NK-92 (cell line): ENCODE results near the gene GPR52.
"Not testable (repeated sequence)": the region's sequence is repeated elsewhere in the genome, so short reads cannot be mapped to it uniquely, and the experiment has no call there.

Source experiments
- DNase-seq: peaks from one replicate; lab custom pipeline; 2025; ENCODE audit not compliant: unreplicated experiment; lab: John Stamatoyannopoulos, UW

Gene GPR52

GRCh38 chr1:174447866-174448530, at the start of gene GPR52:
Gene GPR52, plus strand, starts transcription at chr1:174447964. Its CDS starts 148 bp downstream, at chr1:174448112.
- DNase-seq: no peak

DNA sequence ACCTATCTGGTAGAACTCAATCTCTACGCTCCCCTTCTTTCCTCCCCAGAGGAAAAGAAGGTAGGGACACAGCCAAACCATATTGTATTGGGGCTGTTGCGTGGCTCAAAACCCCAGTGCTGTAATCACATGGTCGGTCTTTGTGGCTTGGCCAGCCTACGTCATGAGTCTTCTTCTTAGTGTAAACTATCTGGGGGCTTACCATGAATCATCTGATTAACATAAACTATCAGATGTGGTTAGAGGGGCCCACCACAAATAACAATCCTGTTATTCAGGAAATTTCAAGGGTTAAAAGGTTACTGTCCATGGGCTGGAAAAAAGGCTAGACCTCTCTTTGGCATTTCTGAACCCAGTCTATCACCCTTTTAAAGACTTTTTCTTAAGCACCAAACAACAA, 49.5 kb upstream of the GPR52 start:
- no peak for DNase-seq

GRCh38 chr1:174399211-174399610, 48.6 kb upstream of the GPR52 start:
- DNase-seq: no peak

DNA sequence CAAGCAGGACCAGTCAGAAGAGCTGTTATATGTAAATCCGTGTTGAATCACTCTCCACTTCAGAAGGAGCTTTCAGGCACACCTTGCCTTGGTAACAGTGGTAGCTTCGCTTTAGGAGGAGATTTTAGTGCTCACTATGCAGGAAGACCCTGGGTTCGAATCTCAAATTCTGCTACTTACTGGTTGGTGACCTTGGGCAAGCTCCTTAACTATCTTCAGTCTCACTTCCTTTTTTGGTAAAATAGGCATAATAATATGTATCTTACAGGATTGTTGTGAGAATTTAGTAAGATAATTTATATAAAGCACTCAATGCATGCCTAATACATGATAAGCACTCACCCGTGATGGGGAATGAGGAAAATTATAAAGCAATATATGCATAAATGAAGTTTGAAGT, 46.7 kb upstream of the GPR52 start:
- no peak for DNase-seq

DNA sequence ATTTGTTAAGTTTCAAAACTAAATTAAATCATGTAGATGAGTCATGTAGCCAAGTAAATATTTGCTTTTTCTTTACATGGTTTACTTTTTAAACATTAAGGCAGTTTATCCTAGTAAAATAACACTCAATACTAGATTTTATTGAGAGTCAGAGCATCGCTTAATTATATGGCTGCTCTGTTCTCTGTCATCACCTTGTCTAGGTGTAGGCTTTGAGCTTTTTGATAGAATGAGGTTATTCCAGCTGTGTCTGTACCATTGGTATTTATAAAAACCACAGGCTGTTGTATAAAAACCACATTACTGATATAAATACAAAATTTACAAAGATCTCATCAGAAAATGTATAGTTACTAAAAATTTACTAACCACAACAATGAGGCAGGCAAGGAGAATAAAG, 42.5 kb upstream of the GPR52 start:
- DNase-seq: no peak

DNA sequence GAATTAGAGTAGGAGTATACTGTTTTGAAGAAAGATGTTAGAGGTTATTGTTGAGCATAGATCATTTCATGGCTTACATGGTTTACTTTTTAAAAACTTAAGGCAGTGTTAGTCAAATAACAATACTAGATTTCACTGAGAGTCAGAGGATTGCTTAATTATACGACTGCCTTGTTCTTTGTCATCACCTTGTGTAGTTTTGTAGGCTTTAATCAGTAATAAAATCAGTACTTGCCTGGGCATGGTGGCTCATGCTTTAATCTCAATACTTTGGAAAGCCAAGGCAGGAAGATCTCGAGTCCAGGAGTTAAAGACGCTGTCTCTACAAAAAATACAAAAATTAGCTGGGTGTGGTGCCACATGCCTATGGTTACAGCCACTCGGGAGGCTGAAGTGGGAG, 41.3 kb upstream of the GPR52 start:
- DNase-seq: no peak

DNA sequence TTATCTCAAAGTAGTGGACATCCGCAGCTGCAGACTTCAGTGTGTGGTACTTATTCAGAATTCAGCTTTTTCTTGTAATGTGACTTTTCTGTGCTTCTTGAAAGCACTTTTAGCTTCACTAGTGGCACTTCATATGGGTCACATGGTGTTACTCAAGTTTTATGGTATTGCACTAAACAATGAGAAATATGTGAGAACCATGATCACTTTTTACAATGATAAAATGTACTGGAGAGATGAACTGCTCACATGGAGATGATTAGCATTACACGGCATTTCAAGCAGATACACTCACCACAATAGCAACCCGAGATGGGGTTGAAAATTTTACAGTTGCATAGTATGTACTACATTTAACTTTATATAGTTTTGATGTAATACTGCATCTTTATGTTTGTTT, 40.1 kb upstream of the GPR52 start:
- DNase-seq: no peak

GRCh38 chr1:174408146-174408545, 39.6 kb upstream of the GPR52 start:
- no peak for DNase-seq

DNA sequence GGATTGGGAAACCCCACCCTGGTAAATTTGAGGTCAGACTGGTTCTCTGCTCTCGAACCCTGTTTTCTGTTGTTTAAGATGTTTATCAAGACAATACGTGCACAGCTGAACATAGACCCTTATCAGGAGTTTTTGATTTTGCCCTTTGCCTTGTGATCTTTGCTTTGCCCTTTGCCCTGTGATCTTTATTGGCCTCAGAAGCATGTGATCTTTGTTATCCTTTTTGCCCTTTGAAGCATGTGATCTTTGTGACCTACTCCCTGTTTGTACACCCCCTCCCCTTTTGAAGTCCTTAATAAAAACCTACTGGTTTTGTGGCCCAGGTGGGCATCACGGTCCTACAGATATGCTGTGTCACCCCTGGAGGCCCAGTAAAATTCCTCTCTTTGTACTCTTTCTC, 38.0 kb upstream of the GPR52 start:
- not testable (repeated sequence) for DNase-seq

GRCh38 chr1:174413632-174414031, 34.1 kb upstream of the GPR52 start:
- no peak for DNase-seq

- no peak for DNase-seq
These were observed 33.6 kb upstream of the GPR52 start for GRCh38 chr1:174414203-174414602.

- DNase-seq: no peak
These were observed 32.3 kb upstream of the GPR52 start for GRCh38 chr1:174415506-174415905.

- DNase-seq: no peak
These were observed 29.8 kb upstream of the GPR52 start for GRCh38 chr1:174417921-174418320.

- no peak for DNase-seq
These were observed 22.6 kb upstream of the GPR52 start for GRCh38 chr1:174425121-174425520.

GRCh38 chr1:174426153-174426552, 21.6 kb upstream of the GPR52 start:
- no peak for DNase-seq

GRCh38 chr1:174428033-174428432, 19.7 kb upstream of the GPR52 start:
- DNase-seq: no peak

DNA sequence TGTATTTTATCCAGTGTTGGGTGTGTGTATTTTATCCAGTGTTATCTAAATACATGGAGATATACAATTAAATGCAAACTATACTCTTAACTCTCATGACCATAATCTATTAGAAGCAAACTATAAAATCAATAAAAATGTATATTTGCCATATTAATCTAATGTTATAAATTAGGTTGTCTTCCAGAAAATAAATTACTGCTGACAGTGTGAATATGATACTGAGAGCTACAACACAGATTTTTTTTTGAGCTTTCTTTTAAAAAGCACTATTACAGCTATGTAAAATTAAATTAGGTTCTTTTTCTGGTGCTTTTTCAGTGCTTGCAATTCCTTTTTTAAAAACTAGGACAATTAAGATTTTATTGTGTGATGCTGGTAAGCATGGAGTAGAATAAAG, 19.0 kb upstream of the GPR52 start:
- no peak for DNase-seq

- no peak for DNase-seq
These were observed 14.3 kb upstream of the GPR52 start for GRCh38 chr1:174433451-174433850.

- no peak for DNase-seq
These were observed 2.4 kb upstream of the GPR52 start for GRCh38 chr1:174445351-174445750.

- no peak for DNase-seq
These were observed 1.9 kb upstream of the GPR52 start for GRCh38 chr1:174445817-174446216.

DNA sequence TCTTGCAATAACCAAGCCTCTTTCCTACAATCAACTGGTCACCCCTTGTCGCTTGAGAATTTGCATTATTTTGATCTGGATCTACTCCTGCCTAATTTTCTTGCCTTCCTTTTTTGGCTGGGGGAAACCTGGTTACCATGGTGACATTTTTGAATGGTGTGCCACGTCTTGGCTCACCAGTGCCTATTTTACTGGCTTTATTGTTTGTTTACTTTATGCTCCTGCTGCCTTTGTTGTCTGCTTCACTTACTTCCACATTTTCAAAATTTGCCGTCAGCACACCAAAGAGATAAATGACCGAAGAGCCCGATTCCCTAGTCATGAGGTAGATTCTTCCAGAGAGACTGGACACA, 743 bp downstream of the GPR52 start:
- DNase-seq: no peak

GRCh38 chr1:174448974-174449373, 1.2 kb downstream of the GPR52 start:
- DNase-seq: no peak

DNA sequence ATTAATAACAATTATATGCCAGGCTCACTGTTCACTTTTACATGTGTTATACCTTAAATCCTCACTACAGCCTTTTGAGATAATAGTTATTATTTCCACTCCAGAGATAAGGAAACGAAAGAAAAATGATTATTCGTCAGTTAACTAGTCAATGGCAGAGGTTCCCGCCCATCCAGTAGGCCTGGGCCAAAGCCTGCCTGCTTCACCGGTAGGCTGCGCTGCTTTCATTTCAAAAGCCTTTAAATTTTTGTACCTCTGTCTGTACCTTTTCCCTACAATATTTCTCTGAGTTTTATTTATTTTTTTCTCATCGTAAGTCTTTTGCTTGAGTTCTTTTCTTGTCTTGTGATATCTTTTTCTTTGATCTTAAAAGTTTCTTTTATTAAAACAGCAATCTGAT, 3.6 kb downstream of the GPR52 start:
- no peak for DNase-seq

DNA sequence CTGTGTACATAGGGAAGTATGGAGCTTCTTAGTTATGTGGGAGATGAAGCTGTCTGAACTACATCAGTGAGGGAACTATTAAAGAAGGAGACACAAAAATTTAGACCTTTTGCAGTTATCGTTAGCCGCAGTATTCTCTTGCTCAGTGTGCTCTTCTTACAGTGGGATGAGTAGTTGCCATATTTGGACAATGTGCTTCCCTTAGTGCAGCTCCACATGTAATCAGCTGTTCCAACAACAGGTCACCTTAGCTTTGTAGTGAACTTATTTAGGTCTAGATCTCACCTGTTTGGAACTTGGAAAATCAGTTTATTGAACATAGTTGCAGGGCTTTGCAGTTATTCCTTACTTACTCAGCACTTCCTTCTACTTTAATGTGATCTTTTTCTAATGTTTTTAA, 18.1 kb downstream of the GPR52 start:
- no peak for DNase-seq
